Activated CD4-positive, CD25-positive, alpha-beta regulatory T cell treated with anti-CD3 and anti-CD28 coated beads, Interleukin-2, amount 50 U/mL, for 24 hours (primary cell): Measurements from ENCODE around the gene SLC15A1.
"Not testable (repeated sequence)": the region's sequence is repeated elsewhere in the genome, so short reads cannot be mapped to it uniquely, and the experiment has no call there.

Experiments
- ATAC-seq, 2 donors: fragments of 150-1000 bp; cut with Tn5 transposase; one replicate each; pipeline ENCODE4 v1.10.0; 2021; ENCODE audit warnings: mild to moderate bottlenecking in 1 of 2, moderate library complexity in 1 of 2

Gene SLC15A1

DNA sequence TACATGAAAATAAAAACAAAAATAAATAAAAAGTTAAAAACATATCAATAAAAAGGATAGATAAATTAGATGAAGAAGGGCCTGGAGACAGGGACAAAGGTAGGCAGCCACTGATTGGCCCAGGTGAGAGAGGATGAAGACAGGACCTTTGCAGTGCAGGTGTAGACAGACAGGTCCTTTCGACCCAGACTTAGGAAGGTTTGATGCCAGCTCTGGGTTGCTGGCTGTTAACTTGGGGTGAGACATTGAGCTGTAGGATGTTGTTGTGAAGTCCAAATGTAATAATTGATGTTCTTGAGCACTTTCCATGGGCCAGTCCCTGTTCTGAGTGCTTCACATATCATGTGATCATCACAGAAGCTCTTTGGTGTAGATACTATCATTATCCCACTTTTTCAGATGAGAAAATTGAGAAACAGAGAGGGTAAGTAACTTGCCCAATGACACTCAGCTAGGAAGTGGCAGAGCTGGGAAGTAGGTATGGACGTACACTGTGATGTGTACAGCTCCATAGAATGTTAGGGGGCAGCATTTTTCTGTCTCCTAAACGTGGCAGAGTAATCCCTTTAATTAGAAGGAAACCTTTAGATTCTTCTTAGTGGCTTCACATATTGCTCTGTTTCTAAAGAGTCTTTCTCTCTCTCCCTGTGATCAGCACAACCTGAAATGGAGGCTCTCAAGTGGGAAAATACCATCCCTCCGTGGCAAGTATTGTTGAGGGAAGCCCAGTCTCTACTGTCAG, 99.6 kb downstream of the SLC15A1 start:
- no peak for ATAC-seq

DNA sequence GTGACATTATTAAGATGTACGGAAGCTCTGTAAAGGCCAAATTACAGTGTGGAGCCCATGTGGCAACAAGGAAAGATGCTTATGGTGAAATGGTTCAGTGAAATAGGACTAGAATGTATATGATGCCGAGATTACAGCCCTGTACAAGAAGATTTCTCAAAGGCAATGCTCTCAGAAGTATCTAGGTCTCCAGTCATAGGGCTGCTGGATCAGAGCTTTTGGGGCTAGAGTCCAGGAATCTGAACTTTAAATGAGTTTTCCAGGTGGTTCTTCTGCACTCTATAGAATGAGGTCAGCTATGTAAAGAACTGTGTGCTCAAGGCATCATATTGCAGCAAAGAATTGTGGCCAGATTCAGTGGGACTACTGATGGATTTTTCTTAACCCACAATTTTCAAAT, 100.2 kb downstream of the SLC15A1 start:
- no peak for ATAC-seq

DNA sequence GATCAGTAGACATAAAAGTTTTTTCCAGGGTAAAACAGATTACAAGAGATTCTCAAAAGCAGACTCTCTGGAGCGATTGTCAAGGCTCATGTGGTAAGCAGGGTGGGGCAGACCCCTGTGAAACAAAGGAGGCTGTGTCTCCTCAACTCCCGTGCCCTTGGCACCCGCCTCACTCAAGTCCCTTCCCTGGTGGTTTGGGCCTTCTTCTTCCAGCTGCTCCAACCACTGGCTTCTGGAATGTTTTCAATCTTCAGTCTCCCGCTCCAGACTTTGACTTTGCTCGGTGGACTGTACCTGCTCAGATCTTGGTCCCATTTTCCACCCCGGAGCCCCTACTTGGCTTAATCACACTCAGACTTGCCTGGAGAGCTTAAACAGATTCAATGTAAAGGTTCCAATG, 100.7 kb downstream of the SLC15A1 start:
- ATAC-seq, result no peak

DNA sequence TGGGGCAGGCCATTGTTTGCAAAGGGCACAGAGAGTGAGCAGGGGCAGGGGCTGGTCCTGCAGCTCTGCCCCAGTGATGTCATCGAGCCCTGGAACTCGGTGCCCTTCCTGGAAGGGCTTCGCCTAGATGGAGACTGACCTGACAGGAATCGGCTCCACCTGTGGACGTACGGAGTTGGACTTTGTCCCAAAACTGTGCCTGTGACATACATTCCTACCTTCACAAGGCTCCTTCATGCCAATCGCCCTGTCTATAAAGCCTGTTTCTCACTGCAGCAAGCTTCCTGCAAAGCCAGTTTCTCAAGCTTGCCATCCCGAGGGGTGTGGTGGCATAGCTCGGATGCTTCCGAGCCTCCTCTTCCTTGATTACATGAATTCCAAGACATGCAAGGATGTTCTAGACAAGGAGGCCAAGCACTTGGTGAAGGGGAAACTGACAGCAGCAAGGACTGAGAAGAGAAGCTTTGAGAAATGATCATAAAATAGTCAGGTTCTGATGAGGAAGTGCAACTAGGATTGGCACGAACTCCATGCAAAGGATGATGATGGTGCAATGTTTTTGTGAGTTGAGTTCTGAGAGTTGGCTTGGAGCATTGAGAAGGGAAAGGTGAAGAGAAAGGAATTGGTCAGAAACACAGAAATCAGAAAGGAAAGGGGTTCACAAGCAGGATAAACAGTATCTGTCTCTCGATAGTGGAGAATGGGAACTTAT, 101.9 kb downstream of the SLC15A1 start:
- no peak for ATAC-seq

DNA sequence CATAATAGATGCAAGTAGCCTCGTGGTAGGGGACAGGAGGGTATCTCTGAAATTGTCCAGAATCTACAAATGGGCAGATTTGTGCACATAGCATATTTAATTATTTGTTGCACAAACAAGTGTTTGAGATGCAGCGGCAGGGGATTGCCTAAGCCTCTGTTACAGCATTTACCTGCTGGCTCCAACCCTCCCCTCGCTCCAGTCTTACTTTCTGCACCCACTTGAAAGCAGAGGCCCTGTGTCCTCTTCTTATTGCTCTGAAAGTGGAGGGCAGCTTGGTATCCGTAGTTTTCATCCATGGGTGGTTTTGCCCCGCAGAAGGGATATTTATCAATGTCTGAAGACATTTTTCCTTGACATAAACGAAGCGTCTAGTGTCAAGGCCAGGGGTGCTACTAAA, 102.6 kb downstream of the SLC15A1 start:
- no peak for ATAC-seq

DNA sequence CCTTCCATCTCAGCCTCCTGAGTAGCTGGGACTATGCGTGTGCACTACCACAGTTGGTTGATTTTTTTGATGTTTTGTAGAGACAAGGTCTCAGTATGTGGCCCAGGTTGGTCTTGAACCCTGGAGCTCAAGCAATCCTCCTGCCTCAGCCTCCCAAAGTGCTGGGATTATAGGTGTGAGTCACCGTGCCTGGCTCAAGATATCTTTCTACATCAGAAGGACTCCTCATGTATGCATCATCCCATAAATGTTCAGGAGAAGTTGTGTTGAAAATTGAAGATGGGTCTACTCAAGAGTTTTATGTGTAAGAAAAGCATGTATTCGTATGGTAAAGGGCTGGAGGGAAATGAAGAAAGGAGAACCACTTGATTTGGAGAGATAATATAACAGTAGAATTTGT, 103.8 kb downstream of the SLC15A1 start:
- ATAC-seq, result no peak

DNA sequence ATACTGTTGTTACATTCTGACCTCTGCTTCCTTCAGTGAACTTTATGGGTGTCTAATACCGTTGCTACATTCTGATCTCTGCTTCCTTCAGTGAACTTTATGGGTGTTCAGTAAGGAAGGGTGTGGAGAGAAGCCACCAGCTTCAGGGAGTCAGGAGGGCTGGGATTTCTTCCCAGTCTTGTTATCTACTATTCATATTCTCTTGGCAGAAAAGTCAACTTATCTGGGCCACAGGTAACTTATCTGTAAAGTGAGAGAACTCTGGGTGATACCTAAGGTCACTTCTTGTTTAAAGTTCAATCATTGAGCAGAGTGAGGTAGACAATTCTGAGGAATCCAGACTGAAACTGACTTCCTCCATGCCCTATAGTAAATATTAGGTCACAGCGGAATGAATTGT, 104.3 kb downstream of the SLC15A1 start:
- no peak for ATAC-seq

DNA sequence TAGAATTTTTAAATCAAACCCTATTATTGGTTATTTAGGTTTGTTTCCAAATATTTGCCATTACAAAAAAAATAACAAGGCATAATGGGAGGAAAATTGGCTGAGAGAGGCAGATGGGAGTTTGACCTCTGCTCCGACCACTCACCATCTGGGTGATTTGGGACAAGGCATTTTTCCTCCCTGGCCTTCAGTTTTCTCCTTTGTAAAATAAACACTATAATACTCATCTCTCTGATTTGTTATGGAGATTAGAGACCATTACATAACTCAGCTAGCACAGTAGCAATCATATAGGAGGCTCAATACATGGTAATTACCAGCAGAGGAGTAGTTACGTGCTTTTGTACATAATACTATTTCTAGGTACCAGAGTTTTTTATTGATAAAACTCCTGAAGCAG, 105.4 kb downstream of the SLC15A1 start:
- ATAC-seq, result no peak

DNA sequence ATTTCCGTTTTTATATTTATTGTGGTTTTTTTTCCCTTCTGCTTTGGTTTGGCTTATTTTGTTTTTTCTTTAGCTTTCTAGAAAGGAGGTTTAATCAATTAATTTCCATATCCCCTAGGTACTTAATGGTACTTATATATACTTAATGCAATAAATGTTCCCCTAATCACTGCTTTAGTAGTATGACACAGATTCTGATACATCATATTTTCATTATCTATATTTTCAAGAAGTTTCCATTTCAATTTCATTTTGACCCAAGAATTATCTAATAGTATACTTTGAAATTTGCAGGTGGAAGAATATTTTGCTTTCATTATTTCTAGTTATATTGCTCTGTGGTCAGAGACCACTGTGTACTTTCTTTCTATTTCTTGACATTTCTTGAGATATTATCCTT, 109.0 kb downstream of the SLC15A1 start:
- ATAC-seq, result peak; percentile 35 to 73

DNA sequence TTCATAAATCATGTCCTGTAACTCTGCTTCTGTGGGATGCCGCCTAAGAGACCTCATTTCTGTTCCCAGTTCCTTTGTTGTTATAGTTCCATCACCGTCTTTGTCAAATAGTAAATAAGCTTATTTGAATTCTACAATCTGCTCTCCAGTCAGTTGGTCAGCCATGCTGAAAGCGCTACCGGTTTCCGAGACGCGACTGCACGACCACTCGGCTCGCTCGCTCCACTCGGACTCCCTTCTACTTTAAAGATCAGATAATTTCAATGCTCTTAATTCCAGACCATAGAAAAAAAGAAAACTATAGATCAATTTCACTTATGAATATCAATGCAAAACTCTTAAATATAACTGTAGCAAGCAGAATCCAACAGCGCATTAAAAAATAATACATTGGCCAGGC, 111.4 kb downstream of the SLC15A1 start:
- no peak for ATAC-seq

DNA sequence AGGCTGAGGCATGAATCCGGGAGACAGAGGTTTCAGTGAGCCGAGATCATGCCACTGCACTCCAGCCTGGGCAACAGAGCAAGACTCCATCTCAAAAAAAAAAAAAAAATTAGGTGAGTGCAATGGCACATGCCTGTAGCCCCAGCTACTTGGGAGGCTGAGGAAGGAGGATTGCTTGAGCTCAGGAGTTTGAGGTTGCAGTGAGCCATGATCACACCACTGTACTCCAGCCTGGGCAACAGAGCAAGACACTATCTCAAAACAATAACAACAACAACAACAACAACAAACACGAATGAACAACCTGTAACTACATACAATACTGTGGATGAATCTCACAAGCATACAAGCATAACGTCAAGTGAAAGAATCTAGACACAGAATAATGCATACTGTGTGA, 112.7 kb downstream of the SLC15A1 start:
- ATAC-seq, result not testable (repeated sequence)

DNA sequence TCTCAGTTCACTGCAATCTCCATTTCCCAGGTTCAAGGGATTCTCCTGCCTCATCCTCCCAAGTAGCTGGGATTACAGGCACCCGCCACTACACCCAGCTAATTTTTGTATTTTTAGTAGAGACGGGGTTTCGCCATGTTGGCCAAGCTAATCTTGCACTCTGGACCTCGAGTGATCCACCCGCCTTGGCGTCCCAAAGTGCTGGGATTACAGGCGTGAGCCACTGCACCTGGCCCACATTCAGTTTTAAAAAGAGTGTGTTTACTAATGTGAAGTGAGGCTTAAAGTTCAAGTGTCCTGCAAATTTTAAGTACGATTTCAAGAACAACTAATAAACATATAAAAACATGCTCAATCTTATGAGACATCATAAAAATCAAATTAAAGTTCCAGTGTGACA, 114.1 kb downstream of the SLC15A1 start:
- not testable (repeated sequence) for ATAC-seq
